HG03060 (cell line): ENCODE data around the gene PRKAG2.
"Not testable (repeated sequence)": the region's sequence is repeated elsewhere in the genome, so short reads cannot be mapped to it uniquely, and the experiment has no call there.

Experiments
- ATAC-seq: cut with Tn5 transposase; IDR thresholded peaks from one replicate; pipeline ENCODE4 v1.9.1; 2021; ENCODE audit warnings: low read depth, moderate number of reproducible peaks; ENCODE audit not compliant: unreplicated experiment

Gene PRKAG2

GRCh38 chr7:151838072-151838471 lies 38.8 kb downstream of the PRKAG2 start:
- ATAC-seq, result no peak

GRCh38 chr7:151837285-151838042 lies 39.5 kb downstream of the PRKAG2 start:
- no peak for ATAC-seq

GRCh38 chr7:151836927-151837205 lies 40.0 kb downstream of the PRKAG2 start:
- ATAC-seq, result no peak

- no peak for ATAC-seq
Observed at GRCh38 chr7:151836191-151836926, 40.6 kb downstream of the PRKAG2 start.

- no peak for ATAC-seq
Observed at GRCh38 chr7:151835636-151836035, 41.3 kb downstream of the PRKAG2 start.

GRCh38 chr7:151834271-151835035 lies 42.5 kb downstream of the PRKAG2 start:
- ATAC-seq, result no peak

- ATAC-seq, result no peak
Observed at GRCh38 chr7:151833691-151834090, 43.2 kb downstream of the PRKAG2 start.

GRCh38 chr7:151833213-151833651 lies 43.7 kb downstream of the PRKAG2 start:
- ATAC-seq, result no peak

GRCh38 chr7:151832656-151833055 lies 44.3 kb downstream of the PRKAG2 start:
- ATAC-seq, result no peak

- no peak for ATAC-seq
Observed at GRCh38 chr7:151832138-151832537, 44.8 kb downstream of the PRKAG2 start.

GRCh38 chr7:151831606-151832005 lies 45.3 kb downstream of the PRKAG2 start:
- ATAC-seq, result no peak

GRCh38 chr7:151830121-151830830 lies 46.6 kb downstream of the PRKAG2 start:
- ATAC-seq, result no peak

GRCh38 chr7:151829707-151830106 lies 47.2 kb downstream of the PRKAG2 start:
- no peak for ATAC-seq

- ATAC-seq, result no peak
Observed at GRCh38 chr7:151827620-151828019, 49.3 kb downstream of the PRKAG2 start.

- ATAC-seq, result not testable (repeated sequence)
Observed at GRCh38 chr7:151826316-151826715, 50.6 kb downstream of the PRKAG2 start.

- no peak for ATAC-seq
Observed at GRCh38 chr7:151825721-151826120, 51.2 kb downstream of the PRKAG2 start.

GRCh38 chr7:151824373-151824933 lies 52.5 kb downstream of the PRKAG2 start:
- ATAC-seq, result no peak

GRCh38 chr7:151823566-151824372 lies 53.1 kb downstream of the PRKAG2 start:
- ATAC-seq, result no peak

GRCh38 chr7:151822541-151823181 lies 54.3 kb downstream of the PRKAG2 start:
- no peak for ATAC-seq
